Fibroblast of pulmonary artery (primary cell): ENCODE results near the gene SLITRK2.

Experiments
- DNase-seq: peaks from one replicate; pipeline ENCODE4 v3.0.0-alpha.2; 2010; ENCODE audit warnings: low read depth
- H3K4me3 ChIP-seq: replicated peaks from 2 replicates; pipeline ENCODE4 v1.5.1; 2011; ENCODE audit warnings: low read depth, mild to moderate bottlenecking, control low read depth, low read length, moderate library complexity
- CTCF ChIP-seq: IDR thresholded peaks from 2 replicates; pipeline ENCODE4 v1.5.1; 2011; ENCODE audit warnings: mild to moderate bottlenecking, control low read depth, low read length, inconsistent platforms; ENCODE audit errors: missing control alignments

The SLITRK2 gene

GRCh38 chrX:145853181-145853580, 35.6 kb downstream of the SLITRK2 start:
- H3K4me3 ChIP-seq, result no peak overlapping the region
- TF ChIP-seq CTCF, result no peak
- no peak for DNase-seq

GRCh38 chrX:145856181-145856580, 38.6 kb downstream of the SLITRK2 start:
- no peak overlapping the region for H3K4me3 ChIP-seq
- DNase-seq, result no peak
- no peak for TF ChIP-seq CTCF

- no peak for TF ChIP-seq CTCF
- DNase-seq, result no peak
- no peak overlapping the region for H3K4me3 ChIP-seq
Observed at GRCh38 chrX:145861818-145862217, 44.2 kb downstream of the SLITRK2 start.

GRCh38 chrX:145865082-145865481, 47.5 kb downstream of the SLITRK2 start:
- no peak for DNase-seq
- no peak for TF ChIP-seq CTCF
- H3K4me3 ChIP-seq, result no peak overlapping the region
